T1000 (cell line): ENCODE data around the gene TRPM2.
"Not testable (repeated sequence)": the region's sequence is repeated elsewhere in the genome, so short reads cannot be mapped to it uniquely, and the experiment has no call there.

Experiments used
- DNase-seq: peaks from one replicate; lab custom pipeline; 2025; ENCODE audit warnings: mixed read lengths; lab: John Stamatoyannopoulos, UW

Gene TRPM2

GRCh38 chr21:44397431-44398031 lies 44.1 kb downstream of the TRPM2 start:
- DNase-seq, result no peak

DNA sequence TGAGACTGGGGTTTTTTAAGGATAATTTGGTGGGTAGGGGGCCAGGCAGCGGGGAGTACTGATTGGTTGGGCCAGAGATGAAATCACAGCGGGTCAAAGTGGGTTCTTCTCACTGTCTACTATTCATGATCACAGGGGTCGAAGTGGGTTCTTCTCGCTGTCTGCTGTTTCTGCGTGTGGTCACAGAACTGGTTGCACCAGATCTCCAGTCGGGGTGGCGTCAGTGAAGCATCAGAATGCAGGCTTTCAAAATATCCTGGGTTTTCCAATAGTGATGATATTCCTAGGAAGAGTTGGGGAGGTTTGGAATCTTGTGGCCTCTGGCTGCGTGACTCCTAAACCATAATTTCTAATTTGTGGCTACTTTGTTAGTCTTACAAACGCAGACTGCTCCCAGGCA lies 45.1 kb downstream of the TRPM2 start:
- DNase-seq, result no peak

GRCh38 chr21:44399151-44399954 lies 45.9 kb downstream of the TRPM2 start:
- DNase-seq, result no peak

DNA sequence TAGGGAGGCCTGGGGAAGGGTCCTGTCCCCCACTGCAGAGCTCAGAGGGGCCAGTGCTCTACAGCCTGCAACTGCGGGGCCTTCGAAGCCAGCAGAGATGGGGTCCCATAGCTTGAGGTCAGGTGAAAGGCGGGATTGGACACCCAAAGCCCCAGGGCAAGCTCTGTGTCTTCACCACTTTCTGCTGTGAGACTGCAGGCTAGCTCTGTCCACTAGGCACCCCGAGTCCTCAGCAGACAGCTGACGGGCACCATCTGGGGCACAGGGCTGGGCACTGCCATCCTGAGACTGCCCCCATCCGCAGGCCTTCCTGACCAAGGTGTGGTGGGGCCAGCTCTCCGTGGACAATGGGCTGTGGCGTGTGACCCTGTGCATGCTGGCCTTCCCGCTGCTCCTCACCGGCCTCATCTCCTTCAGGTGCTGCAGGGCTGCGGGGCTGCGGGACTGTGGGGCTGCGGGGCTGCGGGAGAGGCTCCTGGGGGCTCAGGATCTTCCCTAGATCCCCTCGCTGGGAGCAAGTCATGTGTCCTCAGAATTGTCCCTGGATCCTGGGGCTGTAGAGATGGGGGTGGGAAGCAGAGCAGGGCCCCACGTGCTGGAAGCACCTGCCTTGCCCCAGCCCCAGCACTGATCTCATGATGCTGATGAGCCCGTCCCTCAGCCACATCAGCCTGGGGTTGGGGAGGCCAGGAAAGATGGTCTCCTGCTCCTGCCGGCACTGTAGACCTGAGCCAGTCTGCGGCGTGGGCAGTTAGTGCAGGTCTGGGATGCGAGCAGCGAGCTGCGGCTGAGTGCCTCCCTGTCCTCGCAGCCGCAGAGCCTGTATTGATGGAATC lies 46.8 kb downstream of the TRPM2 start:
- no peak for DNase-seq

- DNase-seq, result no peak
Measured at GRCh38 chr21:44400791-44401385, 47.5 kb downstream of the TRPM2 start.

GRCh38 chr21:44401386-44402160 lies 48.2 kb downstream of the TRPM2 start:
- DNase-seq, result no peak

GRCh38 chr21:44402323-44403105 lies 49.1 kb downstream of the TRPM2 start:
- no peak for DNase-seq

- DNase-seq, result no peak
Measured at GRCh38 chr21:44403106-44404020, 49.9 kb downstream of the TRPM2 start.

DNA sequence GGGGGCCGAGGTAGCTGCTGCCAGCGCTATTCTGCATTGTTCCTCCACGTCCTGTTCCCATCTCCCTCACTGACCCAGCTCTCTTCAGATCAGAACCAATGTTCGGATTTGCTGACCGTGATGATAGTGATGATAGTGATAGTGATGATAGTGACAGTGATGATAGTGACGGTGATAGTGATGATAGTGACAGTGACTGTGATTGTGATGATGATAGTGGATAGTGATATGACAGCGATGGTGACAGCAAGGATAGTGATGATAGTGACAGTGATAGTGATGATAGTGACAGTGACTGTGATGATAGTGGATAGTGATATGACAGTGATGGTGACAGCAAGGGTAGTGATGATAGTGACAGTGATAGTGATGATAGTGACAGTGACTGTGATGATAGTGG lies 51.1 kb downstream of the TRPM2 start:
- DNase-seq, result not testable (repeated sequence)

- DNase-seq, result no peak
Measured at GRCh38 chr21:44405091-44405947, 51.9 kb downstream of the TRPM2 start.

- no peak for DNase-seq
Measured at GRCh38 chr21:44405948-44406872, 52.8 kb downstream of the TRPM2 start.

DNA sequence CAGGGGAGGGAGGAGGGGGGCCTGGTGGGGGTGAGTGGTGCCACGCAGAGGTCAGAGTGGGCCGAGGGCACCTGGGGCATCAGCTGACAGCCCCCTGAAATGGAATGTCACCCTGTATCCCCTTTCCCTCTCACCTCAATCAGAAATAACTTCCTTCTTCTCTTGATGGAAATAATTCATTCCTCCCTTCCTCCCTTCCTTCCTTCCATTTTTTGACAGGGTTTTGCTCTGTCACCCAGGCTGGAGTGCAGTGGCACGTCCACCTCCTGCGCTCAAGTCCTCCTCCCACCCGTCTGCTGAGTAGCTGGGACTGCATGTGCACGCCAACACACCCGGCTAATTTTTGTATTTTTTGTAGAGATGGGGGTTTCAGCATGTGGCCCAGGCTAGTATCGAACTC lies 53.5 kb downstream of the TRPM2 start:
- DNase-seq, result no peak

DNA sequence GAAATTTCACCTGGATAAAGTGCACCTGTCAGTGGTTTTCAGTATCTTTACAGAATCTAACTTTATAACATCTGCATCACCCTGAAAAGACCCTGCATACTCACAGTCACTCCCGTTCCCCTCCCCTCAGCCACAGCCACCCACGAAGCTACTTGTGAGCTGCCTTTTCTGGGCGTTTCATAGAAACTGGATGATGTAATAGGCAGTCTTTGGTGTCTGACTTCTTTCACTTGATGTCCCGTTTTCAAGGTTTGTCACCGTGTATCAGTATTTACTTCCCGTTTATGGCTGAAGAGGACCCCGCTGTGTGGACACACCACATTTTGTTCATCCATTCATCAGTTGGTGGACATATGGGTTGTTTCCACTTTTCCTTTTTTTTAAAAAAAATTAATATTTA lies 54.1 kb downstream of the TRPM2 start:
- DNase-seq, result no peak

DNA sequence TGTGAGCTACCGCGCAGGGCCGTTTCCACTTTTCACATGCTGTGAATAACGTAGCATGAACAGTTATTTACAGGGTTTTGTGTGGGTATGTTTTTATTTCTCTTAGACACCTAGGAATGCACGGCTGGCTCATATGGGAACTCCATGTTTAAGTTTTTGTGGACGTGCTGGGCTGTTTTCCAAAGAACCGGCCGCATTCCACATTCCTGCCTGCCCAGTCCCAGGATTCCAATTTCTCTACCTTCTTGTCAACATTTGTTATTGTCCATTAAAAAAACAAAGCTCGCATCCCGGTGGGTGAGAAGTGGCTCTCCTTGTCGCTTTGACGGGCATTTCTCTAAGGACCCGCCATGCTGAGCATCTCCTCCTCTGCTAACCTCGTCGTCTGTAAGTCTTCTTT lies 54.8 kb downstream of the TRPM2 start:
- no peak for DNase-seq

- no peak for DNase-seq
Measured at GRCh38 chr21:44413566-44414290, 60.3 kb downstream of the TRPM2 start.

- no peak for DNase-seq
Measured at GRCh38 chr21:44414291-44415072, 61.1 kb downstream of the TRPM2 start.
